ENCODE results near the gene RET.

DNA sequence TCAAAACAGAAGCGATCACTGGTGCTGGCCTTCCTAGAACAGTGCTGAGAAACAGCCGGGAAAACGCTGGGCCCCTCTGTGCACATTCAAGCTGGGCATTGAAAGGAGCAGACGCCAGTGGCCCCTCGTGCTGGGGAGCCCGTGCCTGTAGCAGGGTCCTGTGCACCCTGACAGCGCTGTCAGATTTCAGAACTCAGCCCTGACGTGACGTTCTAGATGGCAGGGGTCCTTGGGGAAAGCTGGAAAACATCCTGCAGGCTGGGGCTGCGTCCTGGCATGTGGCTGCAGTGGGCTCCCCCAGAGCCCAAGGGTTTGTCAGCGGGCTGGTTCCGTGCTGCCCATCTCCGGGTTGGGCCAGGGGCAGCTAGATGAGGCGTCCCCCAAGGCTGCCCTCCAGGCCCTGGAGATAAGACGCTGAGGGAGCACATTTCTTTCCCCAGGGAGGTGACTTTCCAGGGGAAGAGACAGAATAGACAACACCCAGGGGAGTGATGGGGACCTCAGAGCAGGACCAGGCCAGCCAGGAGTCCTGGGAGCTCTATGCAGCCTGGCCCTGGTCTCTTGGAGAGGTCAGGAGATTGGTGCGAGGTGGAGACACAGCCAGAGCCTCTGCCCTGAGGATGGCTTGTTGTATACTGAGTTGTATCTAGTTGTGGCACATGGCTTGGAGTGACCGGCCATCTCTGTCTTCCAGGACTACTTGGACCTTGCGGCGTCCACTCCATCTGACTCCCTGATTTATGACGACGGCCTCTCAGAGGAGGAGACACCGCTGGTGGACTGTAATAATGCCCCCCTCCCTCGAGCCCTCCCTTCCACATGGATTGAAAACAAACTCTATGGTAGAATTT is 49.2 kb downstream of the RET start:
- TF ChIP-seq POLR2A (IDR thresholded peaks at IDR 0.05), result no peak
- TF ChIP-seq, protein P1, sequence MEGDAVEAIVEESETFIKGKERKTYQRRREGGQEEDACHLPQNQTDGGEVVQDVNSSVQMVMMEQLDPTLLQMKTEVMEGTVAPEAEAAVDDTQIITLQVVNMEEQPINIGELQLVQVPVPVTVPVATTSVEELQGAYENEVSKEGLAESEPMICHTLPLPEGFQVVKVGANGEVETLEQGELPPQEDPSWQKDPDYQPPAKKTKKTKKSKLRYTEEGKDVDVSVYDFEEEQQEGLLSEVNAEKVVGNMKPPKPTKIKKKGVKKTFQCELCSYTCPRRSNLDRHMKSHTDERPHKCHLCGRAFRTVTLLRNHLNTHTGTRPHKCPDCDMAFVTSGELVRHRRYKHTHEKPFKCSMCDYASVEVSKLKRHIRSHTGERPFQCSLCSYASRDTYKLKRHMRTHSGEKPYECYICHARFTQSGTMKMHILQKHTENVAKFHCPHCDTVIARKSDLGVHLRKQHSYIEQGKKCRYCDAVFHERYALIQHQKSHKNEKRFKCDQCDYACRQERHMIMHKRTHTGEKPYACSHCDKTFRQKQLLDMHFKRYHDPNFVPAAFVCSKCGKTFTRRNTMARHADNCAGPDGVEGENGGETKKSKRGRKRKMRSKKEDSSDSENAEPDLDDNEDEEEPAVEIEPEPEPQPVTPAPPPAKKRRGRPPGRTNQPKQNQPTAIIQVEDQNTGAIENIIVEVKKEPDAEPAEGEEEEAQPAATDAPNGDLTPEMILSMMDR (IDR thresholded peaks at IDR 0.05), result no peak

Data from right lobe of liver (tissue), 4 donors.